ENCODE data around the gene TAF4.
"Not testable (repeated sequence)": the region's sequence is repeated elsewhere in the genome, so short reads cannot be mapped to it uniquely, and the experiment has no call there.

Gene TAF4

DNA sequence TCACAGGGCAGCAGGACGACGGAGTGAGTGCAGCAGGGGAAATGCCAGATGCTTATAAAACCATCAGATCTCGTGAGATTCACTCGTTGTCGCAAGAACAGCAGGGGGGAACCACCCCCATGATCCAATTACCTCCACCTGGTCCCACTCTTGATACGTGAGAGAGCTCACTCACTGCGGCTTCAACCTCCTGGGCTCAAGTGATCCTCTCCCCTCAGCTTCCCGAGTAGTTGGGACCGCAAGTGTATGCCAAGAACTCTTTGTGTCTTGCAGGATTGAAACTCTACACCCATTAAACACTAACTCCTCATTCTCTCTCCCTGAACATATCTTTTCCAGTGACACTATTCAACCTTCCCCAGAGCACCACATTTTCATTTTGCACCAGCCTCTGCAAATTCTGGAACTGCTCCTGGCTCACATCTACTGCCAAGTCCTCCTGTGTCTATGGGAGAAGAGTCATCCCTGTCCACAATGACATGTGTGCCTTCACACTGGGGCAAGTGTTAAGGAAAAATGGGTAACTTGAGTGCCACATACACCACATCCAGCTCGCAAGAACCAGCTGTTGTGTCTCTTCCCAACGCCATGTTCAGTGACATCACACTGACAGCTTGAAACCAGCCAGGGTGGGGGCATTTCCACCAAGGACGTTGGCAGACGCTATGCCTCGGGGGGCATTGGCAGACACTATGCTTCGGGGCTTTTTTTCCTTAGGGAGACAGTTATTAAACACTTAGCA, 14.7 kb upstream of the TAF4 start:
- DNase-seq = no peak

GRCh38 chr20:62079166-62079565, 13.5 kb upstream of the TAF4 start:
- DNase-seq = no peak

DNA sequence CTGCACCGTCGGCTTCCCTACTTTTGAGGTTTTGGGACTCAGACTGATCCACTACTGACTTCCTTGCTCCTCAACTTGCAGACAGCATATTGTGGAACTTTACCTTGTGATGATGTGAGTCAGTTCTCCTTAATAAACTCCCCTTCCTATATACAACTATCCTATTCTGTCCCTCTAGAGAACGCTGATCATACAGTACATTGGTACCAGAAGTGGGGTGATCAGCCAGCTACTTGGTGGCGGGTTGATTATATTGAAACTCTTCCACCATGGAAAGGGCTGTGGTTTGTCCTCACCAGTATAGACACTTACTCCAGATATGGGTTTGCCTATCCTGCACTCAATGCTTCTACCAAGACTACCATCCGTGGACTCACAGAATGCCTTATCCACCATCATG, 7.6 kb upstream of the TAF4 start:
- no peak for DNase-seq

DNA sequence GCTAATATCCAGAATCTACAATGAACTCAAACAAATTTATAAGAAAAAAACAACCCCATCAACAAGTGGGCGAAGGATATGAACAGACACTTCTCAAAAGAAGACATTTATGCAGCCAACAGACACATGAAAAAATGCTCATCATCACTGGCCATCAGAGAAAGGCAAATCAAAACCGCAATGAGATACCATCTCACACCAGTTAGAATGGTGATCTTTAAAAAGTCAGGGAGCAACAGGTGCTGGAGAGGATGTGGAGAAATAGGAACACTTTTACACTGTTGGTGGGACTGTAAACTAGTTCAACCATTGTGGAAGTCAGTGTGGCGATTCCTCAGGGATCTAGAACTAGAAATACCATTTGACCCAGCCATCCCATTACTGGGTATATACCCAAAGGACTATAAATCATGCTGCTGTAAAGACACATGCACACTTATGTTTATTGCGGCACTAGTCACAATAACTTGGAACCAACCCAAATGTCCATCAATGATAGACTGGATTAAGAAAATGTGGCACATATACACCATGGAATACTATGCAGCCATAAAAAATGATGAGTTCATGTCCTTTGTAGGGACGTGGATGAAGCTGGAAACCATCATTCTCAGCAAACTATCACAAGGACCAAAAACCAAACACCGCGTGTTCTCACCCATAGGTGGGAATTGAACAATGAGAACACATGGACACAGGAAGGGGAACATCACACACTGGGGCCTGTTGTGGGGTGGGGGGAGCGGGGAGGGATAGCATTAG, 6.2 kb upstream of the TAF4 start:
- DNase-seq = not testable (repeated sequence)

DNA sequence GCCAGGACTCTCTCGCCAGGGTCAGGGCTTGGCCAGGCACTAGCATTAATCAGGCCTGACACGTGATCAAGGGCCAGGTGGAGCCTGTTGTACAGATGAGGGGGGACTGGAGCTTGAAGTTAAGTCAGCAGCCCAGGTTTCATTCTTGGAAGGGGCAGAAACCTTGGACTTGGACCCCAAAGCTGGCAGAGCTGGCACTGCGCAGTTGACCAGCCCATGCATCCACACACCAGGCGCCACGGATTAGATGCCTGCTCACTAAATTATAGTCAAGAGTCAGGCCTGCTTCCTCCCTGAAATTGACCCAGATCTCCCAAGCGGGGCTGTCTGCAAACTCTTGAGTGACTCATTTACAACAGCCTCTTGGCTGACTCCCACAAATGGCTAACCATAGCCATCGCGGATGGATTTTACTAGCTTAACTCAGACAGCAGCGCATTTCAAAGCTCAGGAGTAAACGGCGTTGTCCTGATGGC, 4.1 kb upstream of the TAF4 start:
- no peak for DNase-seq

DNA sequence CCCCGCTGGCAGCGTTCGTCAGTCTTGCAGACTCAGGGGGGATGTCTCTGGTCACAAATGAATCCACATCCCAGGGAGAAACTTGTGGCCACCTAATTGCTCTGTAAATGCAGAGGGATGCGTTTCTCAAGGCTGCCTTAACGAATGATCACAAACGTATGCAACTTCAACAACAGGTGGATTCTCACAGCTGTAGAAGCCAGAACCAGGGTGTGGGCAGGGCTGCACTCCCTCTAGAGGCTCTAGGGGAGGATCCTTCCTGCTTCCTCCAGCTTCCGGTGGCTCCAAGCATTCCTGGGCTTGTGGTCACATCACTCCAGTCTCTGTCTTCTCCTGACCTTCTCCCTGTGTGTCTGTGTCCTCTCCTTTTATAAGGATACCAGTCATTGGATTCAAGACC, 3.3 kb upstream of the TAF4 start:
- no peak for DNase-seq

GRCh38 chr20:62067547-62068260, 2.0 kb upstream of the TAF4 start:
- DNase-seq = peak; percentile 64

GRCh38 chr20:62066983-62067433, 1.3 kb upstream of the TAF4 start:
- DNase-seq = peak; percentile 38

DNA sequence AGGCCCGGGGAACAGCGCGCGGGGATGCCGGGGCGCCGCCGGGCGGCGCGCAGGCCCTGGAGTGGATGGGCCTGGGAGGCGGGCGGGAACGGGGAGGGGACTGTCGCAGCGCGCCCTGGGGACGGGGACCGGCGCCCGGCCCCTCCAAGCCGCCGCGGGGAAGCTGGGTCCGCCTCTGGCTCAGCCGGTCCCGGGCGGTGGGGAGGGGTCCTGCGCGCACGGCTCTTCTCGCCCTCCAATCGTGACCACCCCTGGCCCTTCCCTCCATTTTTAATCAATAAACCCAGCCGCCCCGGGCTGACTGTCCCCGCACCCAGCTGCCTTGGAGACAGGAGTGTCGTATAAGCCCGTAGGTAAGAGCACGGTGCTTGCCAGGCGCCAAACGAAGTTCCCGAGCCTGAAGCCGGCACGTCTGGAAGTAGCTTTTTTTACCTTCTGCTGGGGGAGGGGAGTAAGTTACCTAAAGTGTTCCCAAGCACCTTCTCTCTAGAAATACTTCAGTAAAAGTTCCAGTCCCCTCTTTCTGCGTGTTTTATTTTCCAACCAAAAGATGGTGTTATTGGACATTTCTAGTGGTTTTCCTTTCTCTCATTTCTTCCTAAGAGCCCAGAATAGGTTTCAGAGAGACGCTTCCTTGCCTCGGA, 780 bp upstream of the TAF4 start:
- DNase-seq = peak; percentile 53

- no peak for DNase-seq
Measured at GRCh38 chr20:62064770-62065673, 659 bp downstream of the TAF4 start.

DNA sequence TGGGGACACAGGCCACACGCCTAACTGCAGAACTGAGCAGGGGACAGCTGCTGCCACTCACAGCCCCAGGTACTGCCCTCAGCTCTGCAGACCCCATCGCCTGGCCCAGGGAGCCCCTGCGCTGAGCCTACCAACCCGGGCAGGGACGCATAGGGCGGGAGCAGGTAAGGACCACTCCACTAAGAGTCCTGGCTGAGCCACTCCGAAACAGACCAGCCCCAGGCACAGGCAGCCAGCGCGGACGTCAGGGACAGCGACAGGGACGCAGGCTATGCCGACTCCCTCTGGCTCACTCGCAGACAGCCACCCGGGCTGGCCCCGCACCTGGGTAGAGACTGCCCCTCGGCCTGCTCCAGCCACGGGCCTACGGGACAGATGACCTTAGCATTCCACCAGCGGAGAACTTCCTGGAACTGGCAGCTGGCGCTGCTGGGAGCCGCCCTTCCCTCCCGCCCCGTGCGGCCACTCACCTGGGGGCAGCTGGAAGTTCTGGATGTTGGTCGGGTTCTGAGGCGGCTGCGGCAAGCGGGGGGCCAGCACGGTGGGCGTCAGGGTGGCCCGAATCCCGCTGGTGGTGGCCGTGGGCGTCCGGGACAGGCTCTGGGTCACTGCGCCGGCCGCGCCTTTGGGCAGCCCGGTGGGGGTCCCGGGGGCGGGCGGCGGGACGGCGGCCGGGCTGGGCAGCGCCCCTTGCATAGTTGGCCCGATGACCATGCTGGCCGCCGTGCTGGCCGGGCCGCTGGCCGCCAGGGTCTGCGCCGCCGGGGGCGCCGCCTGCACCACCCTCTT, 1.5 kb downstream of the TAF4 start:
- no peak for DNase-seq

DNA sequence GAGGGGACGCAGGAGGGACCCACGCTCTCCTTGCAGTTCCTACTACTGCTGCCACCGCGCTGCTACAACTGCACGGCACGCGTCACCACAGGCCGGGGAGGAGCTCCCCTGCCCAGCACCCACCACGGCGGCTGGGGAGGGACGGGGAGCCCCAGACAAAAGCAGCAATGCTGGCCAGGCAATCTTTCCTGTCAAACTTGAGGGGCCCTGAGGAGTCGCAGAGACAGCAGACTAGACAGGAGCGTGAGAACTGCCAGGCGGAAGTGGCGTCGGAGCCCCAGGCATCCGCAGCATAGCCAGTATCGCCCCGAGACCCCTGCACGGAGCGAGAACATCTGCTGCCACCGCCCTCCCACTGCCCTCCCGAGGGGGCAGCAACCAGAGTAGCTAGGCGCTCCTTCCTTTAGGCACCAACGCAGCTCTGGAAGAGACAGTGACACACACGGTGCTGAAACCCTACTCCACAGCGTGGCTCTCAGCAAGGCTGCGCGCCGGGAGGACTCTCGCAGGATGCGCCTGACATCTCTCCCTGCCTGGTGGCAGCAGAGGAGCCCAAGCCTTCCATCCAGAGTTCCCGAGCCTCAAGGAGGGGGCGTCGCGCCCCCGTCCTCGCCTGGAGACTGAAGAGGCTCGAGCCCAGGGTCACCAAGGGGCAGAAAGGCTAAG, 2.2 kb downstream of the TAF4 start:
- DNase-seq = no peak

DNA sequence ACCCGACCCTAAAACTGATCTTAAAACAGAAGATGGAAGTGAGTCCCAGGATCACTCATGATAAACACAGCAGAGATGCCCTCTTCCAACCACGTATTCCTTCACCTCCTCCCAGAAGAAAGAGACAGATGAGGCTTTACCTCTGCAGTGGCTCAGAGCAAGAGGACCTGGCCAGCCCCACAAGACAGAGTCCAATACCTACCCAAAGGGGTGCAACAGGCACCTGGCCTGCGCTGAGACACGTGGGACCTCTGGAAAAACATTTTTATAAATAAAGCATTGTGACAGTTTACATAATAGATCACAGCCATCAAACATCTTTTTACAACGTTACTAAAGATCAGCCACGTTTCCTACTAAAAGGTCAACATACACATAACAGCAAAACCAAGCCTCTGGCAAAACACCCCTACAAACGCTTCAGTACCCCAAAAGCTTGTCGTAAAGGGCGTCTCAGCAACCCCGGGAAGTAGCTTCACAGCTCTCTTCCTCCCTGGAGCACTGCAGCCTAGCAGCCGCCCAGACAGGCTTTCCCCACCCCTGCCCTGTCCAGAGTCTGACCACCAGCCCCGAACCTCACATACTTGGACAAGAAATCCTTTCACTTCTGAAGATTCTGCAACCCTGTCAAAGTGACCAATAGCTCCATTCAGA, 2.9 kb downstream of the TAF4 start:
- no peak for DNase-seq

DNA sequence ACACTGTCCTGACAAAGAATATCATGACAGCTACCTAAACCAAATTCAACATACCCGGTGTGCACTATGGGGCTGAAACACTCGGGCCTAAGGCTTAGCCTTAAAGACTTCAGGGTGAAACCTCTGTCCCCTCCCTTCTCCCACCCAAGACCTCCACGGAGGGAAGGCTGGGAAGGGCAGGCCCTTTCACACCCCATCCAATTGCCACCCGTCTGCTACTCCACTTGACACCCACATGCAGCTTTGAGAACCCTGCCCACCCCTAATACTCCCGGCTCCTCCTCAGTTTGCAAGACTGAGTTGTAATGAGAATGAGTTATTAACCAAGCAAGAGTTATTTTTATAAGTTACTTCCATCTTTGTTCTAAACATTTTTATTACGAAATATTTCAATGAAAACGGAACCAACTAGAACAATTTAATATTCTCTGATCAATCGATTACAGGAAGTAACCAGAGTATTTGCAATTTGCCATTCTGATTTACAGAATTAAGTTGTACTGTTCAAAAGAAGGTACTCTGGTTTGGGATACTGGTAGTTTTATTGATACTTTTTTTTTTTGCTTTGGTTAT, 3.7 kb downstream of the TAF4 start:
- no peak for DNase-seq

GRCh38 chr20:62060631-62061541, 4.8 kb downstream of the TAF4 start:
- no peak for DNase-seq

- DNase-seq = no peak
Measured at GRCh38 chr20:62059920-62060630, 5.6 kb downstream of the TAF4 start.

GRCh38 chr20:62059401-62059800, 6.3 kb downstream of the TAF4 start:
- no peak for DNase-seq

DNA sequence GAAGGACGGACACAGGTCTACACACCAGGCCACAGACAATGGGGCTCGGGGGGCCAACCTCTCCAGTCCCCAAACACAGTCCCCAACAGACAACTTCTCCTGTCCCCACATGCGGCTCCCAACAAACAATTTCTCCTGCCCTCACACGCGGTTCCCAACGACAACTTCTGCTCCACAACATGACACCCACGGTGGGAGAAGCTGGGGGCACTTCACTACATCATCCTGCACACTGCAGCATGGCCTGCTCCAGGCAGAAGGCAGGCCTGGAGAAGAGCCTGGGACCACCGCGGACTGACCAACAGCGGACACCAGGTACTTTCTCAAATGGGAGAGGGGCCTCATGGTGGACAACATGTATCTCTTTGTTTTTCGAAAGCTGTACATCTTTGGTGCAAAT, 6.7 kb downstream of the TAF4 start:
- DNase-seq = no peak

All from CD4-positive, alpha-beta T cell treated with Interleukin-6 for 4 hours (primary cell).